Right cardiac atrium (tissue), 5 donors: ENCODE data around the gene AFG1L. TPM values are rescaled to one million over a fixed set of nuclear protein-coding genes. Genes with fewer than 3 reads are reported as not detected.
"Not testable (repeated sequence)": the region's sequence is repeated elsewhere in the genome, so short reads cannot be mapped to it uniquely, and the experiment has no call there.

Experiments
- ATAC-seq, 2 donors: fragments of 200-7000 bp; cut with Tn5 transposase; one replicate each; pipeline versions ENCODE4 v1.8.0 to v1.9.1; 2020; ENCODE audit warnings: moderate library complexity in 2 of 2, mild to moderate bottlenecking in 1 of 2
- DNase-seq, 3 donors: peaks; one replicate each; pipeline ENCODE4 v3.0.0-alpha.2; 2020
- H3K27ac ChIP-seq: one replicate; pipeline ENCODE4 v1.5.1; 2013; ENCODE audit warnings: mild to moderate bottlenecking, low read length, control low read depth, moderate library complexity
- H3K27me3 ChIP-seq: one replicate; pipeline ENCODE4 v1.6.1; 2013; ENCODE audit not compliant: control insufficient read depth, insufficient read depth
- H3K4me1 ChIP-seq: one replicate; pipeline ENCODE4 v1.6.1; 2013; ENCODE audit warnings: low read length; ENCODE audit not compliant: control insufficient read depth, insufficient read depth
- H3K4me3 ChIP-seq: one replicate; pipeline ENCODE4 v1.5.1; 2013; ENCODE audit warnings: low read length, control low read depth
- H3K9me3 ChIP-seq: one replicate; pipeline ENCODE4 v1.6.1; 2013; ENCODE audit warnings: low read length; ENCODE audit not compliant: control insufficient read depth
- WGBS: extraction: QIAGEN DNeasy Blood & Tissue Kit; methylation state at CpG from one replicate; pipeline ENCODE4 v1.1.7; 2013; 5-methylcytosine and 5-hydroxymethylcytosine counted together
- intact Hi-C, 4 donors: fragments of 100-400 bp; cut with DNase I; formaldehyde crosslinking; loops; one replicate each; pipeline versions ENCODE4 v1.11.0 to v1.14.0; 2022 to 2023
- polyA plus RNA-seq: library from polyadenylated mRNA; stranded (reverse); fragments of 200-250 nt; gene quantifications from one replicate; pipeline ENCODE4 v1.2.3, GENCODE V29; 2013
- total RNA-seq, 4 donors: library from RNA; stranded (reverse); fragmentation: NEBNext Ultra II Directional; extraction: Animal tissue kit (Norgen Biotek cat#: 25700); gene quantifications; one replicate each; pipeline ENCODE4 v1.2.1, GENCODE V29; 2021
- donor health status: healthy with polysubstance abuse.
- donor health status: DM: no; HTN: yes; CAD: no.
- donor health status: DM: no; HTN: no; CAD: no.
- donor health status: DM: no; HTN: yes; CAD: no; lungs with severe emphysema.
- donor health status: DM: yes; HTN: yes; CAD: no.

The AFG1L gene
- total and polyA plus RNA-seq, 5 donors: 3.9 to 14.5 (median 9.9) TPM

DNA sequence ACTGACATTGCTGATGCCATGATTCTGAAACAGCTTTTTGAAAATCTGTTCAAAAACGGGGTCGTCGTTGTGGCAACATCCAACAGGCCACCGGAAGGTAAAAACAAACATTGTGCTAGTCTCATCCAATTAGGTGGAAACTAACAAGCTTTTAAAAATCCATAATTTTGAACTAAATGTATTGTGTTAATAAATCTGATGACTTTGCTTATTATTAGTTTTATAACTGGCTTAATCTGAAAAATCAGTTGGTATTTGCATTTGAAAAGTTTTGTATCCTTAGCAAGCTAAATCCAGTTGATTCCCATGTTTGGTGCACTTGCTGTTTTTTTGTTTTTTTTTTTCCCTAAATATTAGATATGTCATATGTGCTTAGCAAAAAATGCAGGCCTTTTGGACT, 71.4 kb downstream of the AFG1L start:
- 96% methylated on average over 4 of the region's 4 CpGs for WGBS
- Histone ChIP-seq H3K9me3 (no peaks in the 10 kb centered on the region), H3K4me3 (no peak overlapping the region), H3K27ac (no peak overlapping the region), H3K4me1 (no peaks in the 10 kb centered on the region), H3K27me3 (no peaks in the 10 kb centered on the region)
- intact Hi-C loops: no loop called here
- no peak for ATAC-seq
- DNase-seq: no peak

DNA sequence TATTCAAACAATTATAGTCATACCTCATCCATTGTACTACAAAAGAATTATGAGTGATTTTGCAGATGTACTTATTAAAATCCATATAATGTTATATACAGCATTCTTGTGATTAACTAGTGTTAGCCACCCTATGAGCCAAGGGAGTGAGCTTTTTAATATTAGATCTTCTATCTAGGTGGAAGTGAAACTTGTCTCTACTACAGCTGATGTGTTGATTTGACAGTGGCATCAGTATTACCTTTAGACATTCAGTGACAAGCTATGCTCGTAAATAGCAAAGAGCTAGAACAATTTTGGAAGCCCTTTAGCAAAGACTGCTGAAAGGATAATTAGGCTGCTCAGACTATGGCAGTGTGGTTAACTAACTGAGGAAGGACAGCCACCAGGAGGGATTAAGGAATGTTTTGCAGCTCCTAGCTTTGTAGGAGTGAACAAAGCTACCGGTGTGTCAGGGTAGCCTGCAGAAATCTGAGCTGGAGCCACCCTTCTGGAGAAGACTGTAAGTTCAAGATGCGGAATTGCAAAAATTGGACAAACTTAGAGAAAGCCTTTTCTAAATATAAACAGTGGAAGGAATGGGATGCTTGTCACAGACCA, 73.7 kb downstream of the AFG1L start:
- no peak overlapping the region for H3K27ac ChIP-seq

DNA sequence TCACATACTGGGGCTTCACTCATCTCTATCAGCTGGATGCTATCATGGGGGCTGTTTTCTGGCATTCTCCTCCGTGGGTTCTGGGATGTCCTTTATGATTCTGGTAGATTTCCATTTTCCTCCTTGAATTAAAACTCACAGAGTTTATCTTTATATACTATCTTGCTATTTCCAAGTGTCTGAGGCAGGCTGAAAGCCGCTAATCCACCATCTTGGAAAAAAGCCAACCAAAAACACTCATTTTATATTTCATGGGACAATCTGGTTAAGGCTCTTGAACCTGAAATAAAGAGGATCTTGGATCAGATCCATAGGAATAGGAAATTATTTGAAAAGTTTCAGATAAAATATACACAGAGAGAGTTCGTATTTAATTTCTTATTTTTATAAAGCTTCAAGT, 86.0 kb downstream of the AFG1L start:
- DNase-seq: no peak
- H3K9me3 ChIP-seq: no peaks in the 10 kb centered on the region
- WGBS: 79% methylated on average over 3 of the region's 3 CpGs

More for the DNA sequence above, 73.7 kb downstream of the AFG1L start:
- intact Hi-C loops: no loop called here
- ATAC-seq (no peak), DNase-seq (no peak)
- Histone ChIP-seq H3K9me3 (no peaks in the 10 kb centered on the region), H3K4me3 (no peak overlapping the region), H3K27me3 (no peaks in the 10 kb centered on the region), H3K4me1 (no peaks in the 10 kb centered on the region)
- WGBS: 87% methylated on average over 3 of the region's 3 CpGs

DNA sequence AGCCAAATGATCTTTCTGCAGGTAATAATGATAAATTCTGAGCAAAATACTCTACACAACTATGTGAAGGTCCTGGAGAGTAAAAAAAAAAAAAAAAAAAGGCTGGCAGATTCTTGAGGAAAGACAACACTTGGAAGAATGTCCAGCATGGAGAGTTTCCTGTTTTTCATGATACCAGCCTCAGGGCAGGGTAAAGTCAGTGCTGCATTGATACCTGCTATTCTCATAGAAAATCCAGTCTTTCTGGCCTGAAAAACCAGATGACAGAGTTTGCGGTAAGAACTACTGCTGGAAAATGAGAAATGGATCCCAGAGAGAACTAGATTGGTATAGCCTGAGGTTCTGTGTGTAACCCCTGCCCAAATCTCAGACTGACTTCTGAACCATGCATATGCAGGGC, 89.1 kb downstream of the AFG1L start:
- H3K27me3 ChIP-seq: no peaks in the 10 kb centered on the region
- no peaks in the 10 kb centered on the region for H3K9me3 ChIP-seq
- no peak overlapping the region for H3K4me3 ChIP-seq
- no peak overlapping the region for H3K27ac ChIP-seq
- no peak for DNase-seq
- no peak for ATAC-seq
- H3K4me1 ChIP-seq: no peaks in the 10 kb centered on the region
- WGBS: 92% methylated on average over 1 of the region's 1 CpG
- intact Hi-C loops: no loop called here

More for the DNA sequence above, 86.0 kb downstream of the AFG1L start:
- intact Hi-C loops: no loop called here
- H3K4me1 ChIP-seq: no peaks in the 10 kb centered on the region
- ATAC-seq: no peak
- H3K27me3 ChIP-seq: no peaks in the 10 kb centered on the region
- no peak overlapping the region for H3K4me3 ChIP-seq
- no peak overlapping the region for H3K27ac ChIP-seq

DNA sequence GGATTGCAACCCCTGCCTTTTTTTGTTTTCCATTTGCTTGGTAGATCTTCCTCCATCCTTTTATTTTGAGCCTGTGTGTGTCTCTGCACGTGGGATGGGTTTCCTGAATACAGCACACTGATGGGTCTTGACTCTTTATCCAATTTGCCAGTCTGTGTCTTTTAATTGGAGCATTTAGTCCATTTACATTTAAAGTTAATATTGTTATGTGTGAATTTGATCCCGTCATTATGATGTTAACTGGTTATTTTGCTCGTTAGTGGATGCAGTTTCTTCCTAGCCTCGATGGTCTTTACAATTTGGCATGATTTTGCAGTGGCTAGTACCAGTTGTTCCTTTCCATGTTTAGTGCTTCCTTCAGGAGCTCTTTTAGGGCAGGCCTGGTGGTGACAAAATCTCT, 94.3 kb downstream of the AFG1L start:
- H3K27ac ChIP-seq, ATAC-seq, H3K4me1 ChIP-seq, H3K27me3 ChIP-seq, H3K9me3 ChIP-seq, H3K4me3 ChIP-seq, intact Hi-C loops, DNase-seq: not testable (repeated sequence)
- 91% methylated on average over 4 of the region's 4 CpGs for WGBS

DNA sequence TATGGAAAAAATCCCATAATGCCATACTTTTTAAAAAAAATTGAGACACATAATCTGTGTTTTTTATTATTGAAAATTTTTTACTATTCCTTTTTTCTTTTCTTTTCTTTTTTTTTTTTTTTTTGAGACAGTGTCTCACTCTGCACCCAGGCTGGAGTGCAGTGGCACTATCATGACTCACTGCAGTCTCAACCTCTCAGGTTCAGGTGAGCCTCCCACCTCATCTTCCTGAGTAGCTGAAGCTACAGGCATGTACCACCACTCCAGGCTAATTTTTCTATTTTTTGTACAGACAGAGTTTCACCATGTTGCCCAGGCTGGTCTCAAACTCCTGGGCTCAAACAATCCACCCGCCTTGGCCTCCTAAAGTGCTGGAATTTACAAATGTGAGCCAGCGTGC, 100.4 kb downstream of the AFG1L start:
- DNase-seq (no peak), ATAC-seq (no peak)
- Histone ChIP-seq H3K27me3 (no peaks in the 10 kb centered on the region), H3K27ac (no peak overlapping the region), H3K9me3 (no peaks in the 10 kb centered on the region), H3K4me1 (no peaks in the 10 kb centered on the region), H3K4me3 (no peak overlapping the region)
- intact Hi-C loops: no loop called here
- 96% methylated on average over 2 of the region's 2 CpGs for WGBS

DNA sequence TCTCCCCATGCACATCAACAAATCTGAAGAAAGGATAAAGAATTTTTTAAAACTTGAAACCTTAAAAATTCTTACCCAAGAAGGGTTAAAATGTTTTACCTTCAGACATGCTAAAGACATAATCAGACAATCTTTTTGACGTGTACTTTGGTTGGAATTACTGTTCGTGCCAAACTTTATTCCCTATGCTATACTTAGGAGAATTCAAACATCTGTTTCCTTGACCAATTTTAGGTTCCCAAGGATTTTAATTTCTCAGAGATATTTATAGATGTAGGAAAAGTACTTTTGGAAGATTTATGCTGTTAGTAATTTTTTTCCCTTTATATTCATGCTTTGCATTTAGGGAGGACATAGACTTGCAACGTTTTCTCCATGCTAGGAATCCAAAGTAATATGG, 108.4 kb downstream of the AFG1L start:
- ATAC-seq: no peak
- Histone ChIP-seq H3K4me1 (no peaks in the 10 kb centered on the region), H3K9me3 (no peaks in the 10 kb centered on the region), H3K27me3 (no peaks in the 10 kb centered on the region), H3K27ac (no peak overlapping the region), H3K4me3 (no peak overlapping the region)
- DNase-seq: no peak
- intact Hi-C loops: no loop called here
- WGBS: 35% methylated on average over 3 of the region's 3 CpGs

DNA sequence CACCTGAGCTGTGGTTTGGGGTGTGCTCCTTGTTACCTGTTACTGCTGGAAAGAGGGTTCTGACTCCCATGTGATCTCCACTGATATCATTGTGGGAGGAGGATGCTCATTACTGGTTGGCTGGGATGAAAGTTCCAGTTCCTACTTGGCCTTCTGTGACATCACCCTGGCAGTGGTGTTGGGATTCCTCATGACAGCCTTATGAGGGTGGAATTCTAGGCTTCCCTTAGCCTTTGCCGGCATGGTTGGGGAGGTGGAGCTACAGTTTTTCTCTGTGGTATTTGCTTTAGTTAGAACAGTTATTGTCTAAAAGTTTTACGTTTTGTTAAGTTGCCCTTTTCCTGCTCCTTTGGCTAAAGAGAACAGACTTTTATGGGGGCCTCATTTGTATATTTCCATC, 112.1 kb downstream of the AFG1L start:
- intact Hi-C loops: no loop called here
- ATAC-seq: no peak
- Histone ChIP-seq H3K4me1 (no peaks in the 10 kb centered on the region), H3K4me3 (no peak overlapping the region), H3K9me3 (no peaks in the 10 kb centered on the region), H3K27me3 (no peaks in the 10 kb centered on the region), H3K27ac (no peak overlapping the region)
- no peak for DNase-seq
- WGBS: 73% methylated on average over 2 of the region's 2 CpGs

DNA sequence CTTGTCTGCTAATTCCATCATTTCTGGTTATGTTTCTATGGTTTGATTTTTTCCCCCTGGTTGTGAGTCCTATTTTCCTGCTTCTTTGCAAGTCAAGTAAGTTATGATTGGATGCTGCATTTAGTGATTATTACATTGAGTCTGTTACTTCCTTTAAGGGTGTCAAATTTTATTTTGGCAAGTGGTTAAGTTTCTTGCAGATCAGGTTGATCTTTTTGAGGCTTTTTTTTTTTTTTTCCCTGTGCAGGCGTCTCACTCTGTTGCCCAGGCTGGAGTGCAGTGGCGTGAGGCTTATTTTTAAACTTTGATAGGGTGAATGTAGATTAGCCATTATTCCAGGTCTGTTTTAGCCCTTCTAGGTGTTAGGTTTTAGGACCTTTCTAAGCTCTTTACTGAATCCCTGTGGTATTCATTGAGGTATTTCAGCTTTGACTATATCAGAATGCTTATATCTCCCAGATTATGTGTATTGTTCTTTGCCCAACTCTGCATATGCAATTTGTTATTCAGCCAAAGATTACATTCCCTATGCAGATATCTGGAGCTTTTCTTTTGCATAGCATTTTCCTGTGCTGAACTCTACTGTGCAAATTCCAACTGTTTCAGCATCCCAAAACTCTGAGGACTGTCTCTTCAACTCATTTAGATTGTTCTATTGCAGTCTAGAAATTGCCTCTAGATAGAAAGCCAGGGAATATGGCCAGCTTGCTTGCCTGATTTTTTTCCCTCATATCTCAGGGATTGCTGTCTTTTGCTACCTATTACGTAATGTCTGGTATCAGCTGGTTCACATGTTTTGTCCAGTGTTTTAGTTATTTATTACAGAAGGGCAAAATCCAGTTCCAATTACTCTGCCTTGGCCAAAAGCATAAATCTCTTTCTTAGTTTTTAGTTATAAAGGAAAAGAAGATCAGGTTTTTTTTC, 113.3 kb downstream of the AFG1L start:
- ATAC-seq (peak; percentile 20 to 82), DNase-seq (no peak)
- intact Hi-C loops: no loop called here
- no peaks in the 10 kb centered on the region for H3K4me1 ChIP-seq
- no peak overlapping the region for H3K4me3 ChIP-seq
- no peaks in the 10 kb centered on the region for H3K27me3 ChIP-seq
- no peak overlapping the region for H3K27ac ChIP-seq
- no peaks in the 10 kb centered on the region for H3K9me3 ChIP-seq
- WGBS: 40% methylated on average over 3 of the region's 3 CpGs

DNA sequence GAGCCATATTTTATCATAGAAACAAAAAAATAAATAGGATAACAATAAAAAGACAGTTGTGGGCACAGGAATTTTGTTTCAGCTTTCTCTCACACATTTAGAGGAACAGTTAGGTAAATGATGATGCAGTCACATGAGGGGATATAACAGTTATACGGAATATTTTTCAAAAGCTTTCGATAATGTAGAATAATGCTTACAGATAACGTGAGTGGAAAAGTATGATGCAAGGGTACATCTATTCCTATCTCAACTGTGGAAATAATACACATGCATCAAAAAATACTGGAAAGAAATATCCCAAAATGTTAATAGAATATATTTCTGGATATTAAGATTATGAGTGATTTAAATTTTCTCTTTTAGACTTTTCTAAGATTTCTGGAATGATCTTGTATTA, 114.0 kb downstream of the AFG1L start:
- Histone ChIP-seq H3K27me3 (no peaks in the 10 kb centered on the region), H3K4me1 (no peaks in the 10 kb centered on the region), H3K4me3 (no peak overlapping the region), H3K9me3 (no peaks in the 10 kb centered on the region), H3K27ac (no peak overlapping the region)
- ATAC-seq: no peak
- intact Hi-C loops: no loop called here
- no peak for DNase-seq
- WGBS: 58% methylated on average over 3 of the region's 3 CpGs

DNA sequence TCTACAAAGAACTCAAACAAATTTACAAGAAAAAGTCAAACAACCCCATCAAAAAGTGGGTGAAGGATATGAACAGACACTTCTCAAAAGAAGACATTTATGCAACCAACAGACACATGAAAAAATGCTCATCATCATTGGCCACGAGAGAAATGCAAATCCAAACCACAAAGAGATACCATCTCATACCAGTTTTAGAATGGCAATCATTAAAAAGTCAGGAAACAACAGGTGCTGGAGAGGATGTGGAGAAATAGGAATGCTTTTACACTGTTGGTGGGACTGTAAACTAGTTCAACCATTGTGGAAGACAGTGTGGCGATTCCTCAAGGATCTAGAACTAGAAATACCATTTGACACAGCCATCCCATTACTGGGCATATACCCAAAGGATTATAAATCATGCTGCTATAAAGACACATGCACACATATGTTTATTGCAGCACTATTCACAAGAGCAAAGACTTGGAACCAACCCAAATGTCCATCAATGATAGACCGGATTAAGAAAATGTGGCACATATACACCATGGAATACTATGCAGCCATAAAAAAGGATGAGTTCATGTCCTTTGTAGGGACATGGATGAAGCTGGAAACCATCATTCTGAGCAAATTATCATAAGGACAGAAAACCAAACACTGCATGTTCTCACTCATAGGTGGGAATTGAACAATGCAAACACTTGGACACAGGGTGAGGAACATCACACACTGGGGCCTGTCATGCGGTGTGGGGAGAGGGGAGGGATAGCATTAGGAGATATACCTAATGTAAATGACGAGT, 121.4 kb downstream of the AFG1L start:
- H3K27me3 ChIP-seq, H3K27ac ChIP-seq, H3K4me1 ChIP-seq, DNase-seq, ATAC-seq, intact Hi-C loops, H3K9me3 ChIP-seq, H3K4me3 ChIP-seq: not testable (repeated sequence)
- 92% methylated on average over 4 of the region's 5 CpGs for WGBS
